Caki2 (cell line): ENCODE results near the gene GUF1. TPM values are rescaled to one million over a fixed set of nuclear protein-coding genes. Genes with fewer than 3 reads are reported as not detected.
"Not testable (repeated sequence)": the region's sequence is repeated elsewhere in the genome, so short reads cannot be mapped to it uniquely, and the experiment has no call there.

Experiments used
- DNase-seq: peaks from one replicate; pipeline ENCODE4 v3.0.0-alpha.2; 2015; ENCODE audit warnings: low read depth
- in situ Hi-C: cut with HindIII; loops from 2 replicates; pipeline ENCODE4 v1.10.0; 2016; ENCODE audit warnings: low sequenced_read_pairs, low pct_unique_long_range_greater_than_20kb, mixed read lengths
- total RNA-seq: library from RNA; depleted of rRNA; stranded (reverse); fragments of >200 nt; shearing (Covaris generic); gene quantifications from 2 replicates; pipeline ENCODE4 v1.2.3, GENCODE V29; 2014; ENCODE audit warnings: low replicate concordance; rRNA removed

Gene GUF1
- total RNA-seq, 1 experiment from 2014 or later = 8.4 TPM

DNA sequence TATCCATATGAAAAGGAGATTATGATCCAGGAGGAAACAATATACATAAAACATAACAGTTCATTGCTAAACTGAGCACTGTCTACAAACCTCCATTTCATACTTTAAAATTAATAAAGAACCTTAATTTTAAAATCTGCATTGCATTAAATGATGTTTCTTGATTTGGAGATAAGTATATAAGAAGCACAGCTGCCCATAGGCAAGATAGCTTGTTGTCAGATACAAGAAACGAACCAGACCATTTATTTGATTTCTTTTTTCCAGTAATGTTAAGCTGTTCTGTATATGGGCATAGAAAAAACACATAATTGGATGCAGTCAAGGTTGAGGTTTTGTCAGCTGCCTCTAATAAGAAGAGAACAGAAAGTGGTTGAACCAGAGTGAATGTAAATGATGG lies 6.4 kb downstream of the GUF1 start:
- in situ Hi-C loops = no loop called here
- DNase-seq = no peak

DNA sequence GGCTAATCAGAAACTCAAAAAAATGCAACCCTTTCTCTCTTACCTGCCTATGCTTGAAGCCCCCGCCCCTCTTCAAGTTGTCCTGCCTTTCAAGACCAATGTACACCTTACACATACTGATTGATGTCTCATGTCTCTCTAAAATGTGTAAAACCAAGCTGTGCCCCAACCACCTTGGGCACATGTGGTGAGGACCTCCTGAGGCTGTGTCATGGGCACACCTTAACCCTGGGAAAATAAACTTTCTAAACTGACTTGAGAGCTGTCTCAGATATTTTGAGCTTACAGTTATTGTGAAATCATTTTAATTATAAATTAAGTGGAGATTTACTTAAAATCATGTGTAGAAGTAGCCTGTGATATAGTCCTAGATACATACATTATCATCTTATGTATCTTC lies 22.2 kb downstream of the GUF1 start:
- in situ Hi-C loops = no loop called here

DNA sequence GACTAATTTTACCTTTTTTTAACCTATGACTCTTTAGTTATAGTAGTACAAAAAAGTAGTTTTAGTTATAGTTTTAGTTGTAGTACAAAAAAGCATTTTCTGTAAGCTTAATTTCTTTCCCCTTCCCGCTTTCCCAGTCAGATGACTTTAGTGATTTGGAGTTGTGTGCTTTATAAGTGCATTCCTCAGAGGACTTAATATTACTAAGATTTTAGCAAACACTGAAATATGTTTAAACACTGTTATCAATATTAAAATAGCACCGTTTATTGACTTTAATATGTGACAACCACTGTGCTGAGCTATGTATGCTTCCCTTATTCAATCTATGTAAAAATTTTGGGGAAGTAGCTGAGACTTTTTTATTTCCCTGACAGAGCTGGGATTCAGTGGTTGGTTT lies 22.8 kb downstream of the GUF1 start:
- DNase-seq = no peak
- in situ Hi-C loops = no loop called here

More for the DNA sequence above, 22.2 kb downstream of the GUF1 start:
- no peak for DNase-seq

DNA sequence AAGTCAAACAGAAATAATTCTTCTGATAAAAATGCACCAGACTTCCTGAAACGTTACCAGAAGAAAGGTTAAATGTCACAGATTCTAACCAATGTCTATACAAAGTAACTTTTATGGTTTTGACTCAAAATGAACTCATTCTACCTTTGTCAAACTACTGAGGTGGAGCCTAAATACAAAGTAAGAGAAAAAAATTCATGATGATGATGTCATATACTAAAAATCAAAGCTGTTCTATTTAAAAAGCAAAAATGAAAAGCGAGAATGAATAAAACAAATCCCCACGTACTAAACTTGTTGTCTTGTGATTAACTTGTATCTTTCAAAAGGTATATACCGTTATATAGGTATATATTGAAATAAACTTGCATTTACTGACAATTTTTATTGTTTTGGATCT lies 26.5 kb downstream of the GUF1 start:
- in situ Hi-C loops = no loop called here
- DNase-seq = no peak

DNA sequence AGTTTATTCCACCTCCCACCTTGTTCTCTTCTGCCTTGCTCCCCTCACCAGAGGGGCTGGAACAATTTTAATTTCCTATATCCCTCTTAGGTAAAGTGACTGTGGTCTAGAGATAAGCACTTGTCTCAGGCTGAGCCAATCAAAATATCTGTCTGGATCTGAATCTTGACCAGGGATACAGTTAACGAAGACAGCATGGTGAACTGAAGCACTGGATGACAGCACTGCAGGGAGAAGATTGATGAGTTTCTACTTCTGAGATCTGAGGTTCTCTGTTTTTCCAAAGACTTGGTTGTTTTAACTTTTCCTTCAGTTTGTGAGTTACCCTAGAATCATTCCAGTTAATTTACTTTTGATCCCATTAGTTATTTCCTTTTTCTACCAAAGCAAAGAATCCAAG lies 34.9 kb downstream of the GUF1 start:
- no peak for DNase-seq
- in situ Hi-C loops = no loop called here

DNA sequence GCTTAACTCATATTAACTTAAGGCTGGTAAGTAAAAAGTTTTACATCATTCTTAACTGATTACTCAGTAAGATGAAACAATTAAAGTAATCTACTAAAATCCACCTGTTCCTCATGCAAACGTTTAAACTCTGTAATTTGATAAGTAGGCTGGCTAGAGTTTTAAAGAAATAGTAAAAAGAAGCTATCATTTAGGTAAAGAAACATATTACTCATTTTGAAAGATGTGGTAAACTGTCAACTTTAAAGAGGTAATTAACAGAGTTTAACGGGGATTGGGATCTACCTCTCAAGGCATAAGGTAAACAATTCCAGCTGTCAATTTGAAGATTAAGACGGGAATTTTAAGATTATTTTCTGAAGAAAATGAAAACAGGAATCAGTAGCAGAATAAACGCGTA lies 38.4 kb downstream of the GUF1 start:
- in situ Hi-C loops = no loop called here
- no peak for DNase-seq

DNA sequence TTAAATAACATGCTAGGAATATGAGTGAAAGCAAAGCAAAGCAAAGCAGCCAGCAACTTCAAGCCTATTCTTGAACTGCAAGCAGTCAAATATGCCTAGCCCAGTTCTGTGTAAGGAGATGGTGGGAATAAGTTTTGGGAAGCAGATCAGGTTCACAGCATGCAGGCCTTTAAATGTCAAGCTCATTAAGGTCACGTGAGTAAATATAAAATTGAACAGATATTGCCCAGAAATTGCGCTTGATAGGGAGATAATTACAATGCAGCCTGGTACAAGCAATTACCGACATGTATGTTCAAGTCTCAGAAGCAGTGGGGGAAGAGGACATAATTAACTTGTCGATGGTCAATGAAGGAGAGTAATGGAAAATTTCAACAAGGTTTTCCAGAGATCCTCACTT lies 42.2 kb downstream of the GUF1 start:
- DNase-seq = no peak

DNA sequence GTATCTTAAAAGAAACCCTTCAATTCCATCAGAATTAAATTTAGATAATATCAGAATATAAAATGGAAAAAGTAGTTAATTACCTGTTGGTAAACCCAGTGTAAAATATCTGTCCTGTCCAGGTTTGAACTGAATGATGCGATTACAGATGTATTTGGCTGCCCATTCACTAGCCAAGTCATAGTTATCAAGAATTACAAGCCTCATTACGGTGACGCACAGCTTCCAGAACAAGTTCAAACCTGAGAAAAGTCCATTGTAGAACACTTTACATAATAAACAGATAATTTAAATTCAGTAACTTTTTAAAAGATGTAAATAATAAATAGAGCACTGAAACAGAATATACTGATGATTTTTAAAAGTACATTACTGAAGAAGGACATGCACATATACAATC lies 43.8 kb downstream of the GUF1 start:
- DNase-seq = no peak
- in situ Hi-C loops = no loop called here

More for the DNA sequence above, 42.2 kb downstream of the GUF1 start:
- in situ Hi-C loops = no loop called here

DNA sequence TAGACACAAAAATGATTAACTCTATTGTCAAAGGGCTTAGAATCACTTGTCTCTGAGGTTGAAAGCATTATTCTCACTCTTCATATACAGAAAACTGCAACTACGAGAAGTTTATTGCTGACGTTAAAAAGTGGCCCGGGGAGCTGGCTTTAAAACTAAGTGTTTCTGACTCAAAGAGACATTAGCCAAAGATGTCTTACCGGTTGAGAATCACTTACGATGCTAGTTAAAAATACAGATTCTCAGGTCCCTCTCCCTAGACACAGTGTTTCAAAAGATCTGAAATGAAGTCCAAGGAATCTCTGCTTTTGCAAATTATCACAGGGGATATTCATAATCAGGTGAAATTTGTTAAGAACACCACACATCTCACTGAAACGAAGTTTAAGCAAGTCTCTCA lies 46.9 kb downstream of the GUF1 start:
- in situ Hi-C loops = no loop called here
- DNase-seq = no peak

DNA sequence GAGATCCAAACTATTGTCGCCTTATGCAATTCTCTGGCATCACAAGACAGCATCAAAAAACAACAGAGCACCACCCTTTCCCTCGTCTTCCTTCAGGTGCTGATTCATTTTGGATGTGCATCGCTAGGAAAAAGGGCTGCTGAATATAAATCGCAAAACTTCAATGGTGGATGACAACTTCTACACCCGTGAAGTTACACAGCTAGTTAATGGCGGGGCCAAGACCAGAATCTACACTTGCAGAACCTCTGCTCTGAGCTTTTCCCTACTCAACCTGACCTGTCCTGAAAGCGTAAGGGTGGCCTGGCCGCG lies 47.5 kb downstream of the GUF1 start:
- in situ Hi-C loops = no loop called here
- no peak for DNase-seq

DNA sequence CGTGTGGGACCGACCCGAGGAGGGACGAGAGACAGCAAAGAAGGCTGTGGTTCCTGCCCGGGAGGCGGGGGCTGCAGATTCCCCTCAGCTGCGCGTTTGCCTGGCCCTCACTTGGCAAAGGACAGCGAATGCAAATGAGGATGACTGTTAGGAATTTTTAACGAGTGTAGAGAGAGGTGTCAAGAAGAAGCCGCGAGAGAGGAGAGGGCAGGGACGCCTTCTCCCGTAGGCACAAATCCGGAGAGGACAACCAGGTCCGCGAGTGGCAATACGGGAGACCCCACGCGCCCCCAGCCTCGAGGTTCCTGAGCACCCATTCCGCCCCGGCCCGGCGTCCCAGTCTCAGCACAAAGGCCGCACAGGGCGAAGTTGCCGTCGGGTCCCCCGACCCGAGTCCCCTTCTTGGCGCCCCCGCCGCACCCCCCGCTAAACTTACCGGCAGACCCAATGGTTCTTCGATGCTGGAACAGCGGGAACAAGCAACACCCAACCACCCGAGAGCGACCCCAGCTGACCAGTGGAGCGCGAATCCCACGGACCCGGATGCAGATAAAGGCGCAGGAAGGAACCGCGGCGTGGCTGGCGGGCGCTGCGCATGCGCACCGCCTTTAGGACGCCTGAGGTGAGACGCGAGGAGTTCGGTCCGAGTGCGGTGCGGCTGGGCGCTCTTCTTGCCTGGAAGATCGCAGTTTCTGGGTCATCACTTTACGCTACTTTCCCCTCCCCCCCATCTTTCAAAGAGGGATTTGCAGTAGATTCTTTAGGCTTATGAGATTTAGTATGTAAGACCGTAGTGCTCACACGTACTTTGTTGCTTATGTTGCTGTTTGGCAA lies 48.0 kb downstream of the GUF1 start, which contains the start of gene GNPDA2:
GNPDA2 (minus strand) TSS at position 519 of the 834 bp plus-strand sequence. CDS start 4,349 bp downstream, outside the sequence.
- in situ Hi-C loops = no loop called here
- DNase-seq = peak; percentile 74

DNA sequence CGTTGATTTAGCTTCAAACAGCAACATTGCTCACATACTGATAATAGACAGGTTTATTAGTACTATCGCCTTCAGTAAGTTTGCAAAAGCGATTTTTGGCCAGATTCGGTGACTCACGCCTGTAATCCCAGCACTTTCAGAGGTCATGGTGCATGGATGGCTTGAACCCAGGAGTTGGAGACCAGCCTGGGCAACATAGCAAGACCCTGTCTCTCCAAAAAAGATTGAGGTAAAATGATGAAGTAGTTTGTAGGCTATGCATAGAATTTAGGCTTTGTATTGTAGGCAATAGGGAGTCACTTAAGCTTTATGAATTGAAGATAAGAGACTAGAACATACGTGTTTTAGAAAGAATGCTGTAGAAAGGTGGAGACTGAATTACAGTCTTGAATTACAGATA lies 49.3 kb downstream of the GUF1 start:
- in situ Hi-C loops = no loop called here

DNA sequence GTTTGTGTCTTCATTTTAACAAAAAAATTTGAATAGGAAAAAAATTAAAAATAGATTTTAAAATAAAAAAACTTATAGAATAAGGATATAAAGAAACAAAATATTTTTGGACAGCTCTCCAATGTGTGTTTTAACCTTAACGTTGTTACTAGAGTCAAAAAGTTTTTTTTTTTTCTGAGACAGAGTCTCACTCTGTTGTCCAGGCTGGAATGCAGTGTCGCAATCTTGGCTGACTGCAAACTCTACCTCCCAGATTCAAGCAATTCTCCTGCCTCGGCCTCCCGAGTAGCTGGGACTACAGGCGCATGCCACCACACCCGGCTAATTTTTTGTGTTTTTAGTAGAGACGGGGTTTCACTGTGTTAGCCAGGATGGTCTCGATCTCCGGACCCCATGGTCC lies 50.5 kb downstream of the GUF1 start:
- DNase-seq, in situ Hi-C loops: not testable (repeated sequence)

More for the DNA sequence above, 49.3 kb downstream of the GUF1 start:
- no peak for DNase-seq

DNA sequence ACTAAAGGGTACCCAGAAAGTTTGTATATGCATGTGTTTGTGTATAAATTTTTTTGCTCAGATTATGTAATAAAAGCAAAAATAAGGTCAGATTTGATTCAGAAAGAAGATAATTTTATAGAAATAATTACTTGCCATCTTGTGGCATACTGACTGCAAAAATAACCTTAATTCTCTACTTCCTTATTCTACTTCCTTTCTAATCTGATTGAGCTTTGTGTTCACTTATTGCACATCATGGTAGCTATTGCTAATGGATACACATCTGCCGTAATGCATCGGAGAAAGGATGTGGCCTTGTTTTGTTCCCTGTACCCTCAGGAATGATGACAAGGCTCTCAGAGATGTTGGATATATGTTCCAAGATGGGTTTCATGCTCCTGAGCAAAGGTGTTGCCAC lies 58.7 kb downstream of the GUF1 start:
- no peak for DNase-seq
- in situ Hi-C loops = no loop called here

DNA sequence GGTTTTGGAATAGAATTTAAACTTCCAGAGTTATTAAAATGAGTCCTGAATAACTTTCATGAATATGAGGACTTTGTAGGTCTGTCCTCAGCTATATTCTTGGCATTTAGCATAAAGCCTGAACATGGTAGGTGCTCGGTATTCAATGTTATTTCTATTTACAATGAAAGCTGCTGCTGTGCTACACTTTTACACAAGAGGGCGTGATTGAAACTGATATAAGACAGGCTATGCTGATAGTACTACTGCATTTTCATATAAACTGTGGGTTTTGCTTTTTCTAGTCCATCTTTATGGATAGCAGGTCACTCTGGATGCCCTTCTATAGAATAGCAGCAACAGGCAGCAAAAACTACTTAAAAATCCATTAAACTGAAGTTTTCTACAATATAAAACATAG lies 60.4 kb downstream of the GUF1 start:
- in situ Hi-C loops = no loop called here
- DNase-seq = no peak

DNA sequence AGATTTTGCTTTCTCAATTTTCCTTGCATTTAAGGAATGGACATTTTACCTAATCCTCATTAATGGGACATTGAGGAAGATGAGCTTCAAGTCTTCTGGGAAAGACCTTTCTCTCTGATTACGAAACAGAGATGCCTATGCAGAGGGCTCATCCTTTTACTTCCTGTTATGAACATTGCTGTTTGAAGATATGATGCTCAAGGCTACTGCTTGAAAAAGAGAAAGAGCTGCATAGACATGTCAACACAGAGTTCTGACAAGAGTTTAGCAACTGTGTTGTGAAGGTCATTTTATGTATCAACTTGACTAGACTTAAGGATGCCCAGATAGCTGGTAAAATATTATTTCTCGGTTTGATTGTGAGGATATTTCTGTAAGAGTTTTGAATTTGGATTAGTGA lies 62.0 kb downstream of the GUF1 start:
- no peak for DNase-seq
- in situ Hi-C loops = no loop called here

Other genes starting within 250 kb of the GUF1 start
- gene KCTD8, start 229.6 kb upstream of the GUF1 start, total RNA-seq = not detected in 2 replicates
- gene YIPF7, start 26.8 kb upstream of the GUF1 start, total RNA-seq = not detected in 2 replicates
- 9.1 and 14.1 TPM in 2 replicates for gene GNPDA2, start 48.1 kb downstream of the GUF1 start, total RNA-seq